ENCODE measurements around the gene KCNG2. TPM values are rescaled to one million over a fixed set of nuclear protein-coding genes. Genes with fewer than 3 reads are reported as not detected.

The KCNG2 gene
- total and polyA plus RNA-seq, 2 of the 4 experiments (the other 2 are of a cell fraction): not detected

DNA sequence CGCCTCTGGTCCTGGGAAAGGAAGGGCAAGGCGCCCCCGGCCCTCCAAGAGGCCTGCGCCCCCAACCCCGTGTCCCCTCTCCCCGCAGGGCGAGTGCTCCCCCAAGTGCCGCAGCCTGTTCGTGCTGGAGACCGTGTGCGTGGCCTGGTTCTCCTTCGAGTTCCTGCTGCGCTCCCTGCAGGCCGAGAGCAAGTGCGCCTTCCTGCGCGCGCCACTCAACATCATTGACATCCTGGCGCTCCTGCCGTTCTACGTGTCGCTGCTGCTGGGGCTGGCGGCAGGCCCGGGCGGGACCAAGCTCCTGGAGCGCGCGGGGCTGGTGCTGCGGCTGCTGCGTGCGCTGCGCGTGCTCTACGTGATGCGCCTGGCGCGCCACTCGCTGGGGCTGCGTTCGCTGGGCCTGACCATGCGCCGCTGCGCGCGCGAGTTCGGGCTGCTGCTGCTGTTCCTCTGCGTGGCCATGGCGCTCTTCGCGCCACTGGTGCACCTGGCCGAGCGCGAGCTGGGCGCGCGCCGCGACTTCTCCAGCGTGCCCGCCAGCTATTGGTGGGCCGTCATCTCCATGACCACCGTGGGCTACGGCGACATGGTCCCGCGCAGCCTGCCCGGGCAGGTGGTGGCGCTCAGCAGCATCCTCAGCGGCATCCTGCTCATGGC lies 101.3 kb downstream of the KCNG2 start:
- CTCF ChIA-PET: no interaction called here
- H2AK9ac ChIP-seq (replicated peaks; ENCODE audit: low read depth, low read length, poor library complexity): no peak overlapping the region
- no peaks in the 10 kb centered on the region for H3K27me3 ChIP-seq (ENCODE audit: control insufficient read depth, insufficient read depth, low read length)
- no peak overlapping the region for H3K4me2 ChIP-seq (ENCODE audit: low read depth, low read length)
- no peak overlapping the region for H2BK20ac ChIP-seq (ENCODE audit: low read depth, low read length)
- H3K9me1 ChIP-seq (ENCODE audit: insufficient read depth, low read length): no peaks in the 10 kb centered on the region
- H3K18ac ChIP-seq (ENCODE audit: low read depth, low read length): no peak overlapping the region
- H4K91ac ChIP-seq (ENCODE audit: insufficient read depth, low read depth, low read length): no peak overlapping the region
- intact Hi-C loops (cut with micrococcal nuclease) (no loop called here), dilution Hi-C loops (cut with HindIII; ENCODE audit: low sequenced_read_pairs, unreplicated experiment) (no loop called here), in situ Hi-C loops (cut with MboI; ENCODE audit: low sequenced_read_pairs) (no loop called here)
- H3K27ac ChIP-seq (ENCODE audit: insufficient read depth, low read length): no peak overlapping the region
- peak overlapping the region; percentile 70 for H2AFZ ChIP-seq (replicated peaks; ENCODE audit: low read length, poor library complexity)
- TF ChIP-seq RFX5 (IDR thresholded peaks at IDR 0.05; ENCODE audit: low read depth, low read length) (no peak), SMC3 (IDR thresholded peaks at IDR 0.05; ENCODE audit: low read depth, low read length) (no peak), POLR2A (IDR thresholded peaks at IDR 0.05; ENCODE audit: low read depth, low read length) (no peak), MAZ (IDR thresholded peaks at IDR 0.05; ENCODE audit: borderline replicate concordance, low read depth, low read length) (no peak)
- WGBS, 2 experiments (ENCODE audit: extremely low coverage in 2 of 2, insufficient read length in 1 of 2): 75% methylated on average over 62 of the region's 70 CpGs; no CpG with 5 or more reads in 1 of the 2 experiments
- H2BK15ac ChIP-seq (ENCODE audit: low read depth, low read length): no peak overlapping the region
- H2BK120ac ChIP-seq (ENCODE audit: low read depth, low read length): no peak overlapping the region
- H2BK5ac ChIP-seq (ENCODE audit: low read depth, low read length, poor library complexity, severe bottlenecking): no peak overlapping the region
- ATAC-seq (ENCODE audit: low read depth) (no peak; the same call in 1 of the 2 replicates), DNase-seq (no peak)
- no peak overlapping the region for H2AK5ac ChIP-seq (ENCODE audit: low read depth, low read length)
- no peaks in the 10 kb centered on the region; the same call in 1 of the 2 replicates for H4K20me1 ChIP-seq (ENCODE audit: insufficient read depth, low read length)
- H3K4me3 ChIP-seq (ENCODE audit: insufficient read depth, low read depth, low read length): no peak overlapping the region
- H3K36me3 ChIP-seq (ENCODE audit: control insufficient read depth, insufficient read depth, low read length): peaks cover 28% of the 10 kb centered on the region
- H3K9ac ChIP-seq (ENCODE audit: low read depth, low read length): no peak overlapping the region
- no peak overlapping the region for H3K56ac ChIP-seq (ENCODE audit: extremely low read depth, insufficient read depth, low read length)
- no TSS peak for BruUV-seq (replicated peaks)
- H3K23ac ChIP-seq (ENCODE audit: low read depth, low read length): no peak overlapping the region
- H3K14ac ChIP-seq (replicated peaks; ENCODE audit: low read depth, low read length): no peak overlapping the region
- H3K79me1 ChIP-seq (ENCODE audit: low read depth in 1 of 2, low read length in 2 of 2): no peaks in the 10 kb centered on the region
- no peak overlapping the region for H4K8ac ChIP-seq (ENCODE audit: low read depth in 2 of 2, low read length in 2 of 2)
- POLR2A ChIA-PET (ENCODE audit: unreplicated experiment): no interaction called here
- peaks cover 41% of the 10 kb centered on the region for H3K9me3 ChIP-seq (ENCODE audit: control insufficient read depth, insufficient read depth, low read length)
- H3K4ac ChIP-seq (ENCODE audit: low read depth, low read length): no peak overlapping the region
- H3K4me1 ChIP-seq (ENCODE audit: control insufficient read depth, insufficient read depth, low read length): no peaks in the 10 kb centered on the region
- H4K5ac ChIP-seq (ENCODE audit: low read depth, low read length): no peak overlapping the region

All from IMR-90 (cell line).